ENCODE results near the gene IRF1.

The IRF1 gene

DNA sequence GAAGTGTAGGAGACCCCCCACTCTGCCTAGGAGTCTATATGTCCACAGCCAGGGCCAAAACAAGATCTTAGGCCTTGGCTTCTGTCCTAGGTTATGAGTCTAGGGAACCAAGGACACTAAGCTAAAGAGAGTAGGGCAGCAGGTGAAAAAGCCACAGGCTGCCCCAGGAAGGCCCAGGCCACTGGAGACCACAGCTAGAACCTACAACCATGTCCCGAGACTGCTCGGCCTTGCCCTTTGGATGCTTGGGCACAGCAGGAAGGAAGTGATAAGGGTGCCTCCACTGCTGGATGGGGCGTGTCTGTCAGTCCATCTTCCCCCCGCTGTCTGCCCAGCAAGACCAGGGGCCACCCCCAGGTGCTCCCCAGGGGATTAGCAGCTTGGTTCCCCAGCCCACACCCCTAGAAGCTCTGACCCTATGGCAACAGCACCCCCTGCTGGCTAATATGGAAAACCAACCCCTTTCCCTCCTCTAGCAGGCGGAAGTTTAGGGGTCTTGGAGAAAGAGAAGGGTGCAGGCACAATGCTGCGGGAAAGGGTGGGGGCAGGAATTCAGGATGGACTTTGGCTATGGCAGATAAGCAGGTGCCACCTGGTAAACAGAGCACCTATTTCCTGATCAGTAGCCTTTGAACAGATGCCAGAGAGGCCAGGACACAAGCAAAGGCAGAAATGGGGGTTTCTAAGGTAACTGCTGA, 10.5 kb upstream of the IRF1 start:
- peak in 1 of 2 donors; percentile 54 for DNase-seq (ENCODE audit: low read depth in 2 of 2)

DNA sequence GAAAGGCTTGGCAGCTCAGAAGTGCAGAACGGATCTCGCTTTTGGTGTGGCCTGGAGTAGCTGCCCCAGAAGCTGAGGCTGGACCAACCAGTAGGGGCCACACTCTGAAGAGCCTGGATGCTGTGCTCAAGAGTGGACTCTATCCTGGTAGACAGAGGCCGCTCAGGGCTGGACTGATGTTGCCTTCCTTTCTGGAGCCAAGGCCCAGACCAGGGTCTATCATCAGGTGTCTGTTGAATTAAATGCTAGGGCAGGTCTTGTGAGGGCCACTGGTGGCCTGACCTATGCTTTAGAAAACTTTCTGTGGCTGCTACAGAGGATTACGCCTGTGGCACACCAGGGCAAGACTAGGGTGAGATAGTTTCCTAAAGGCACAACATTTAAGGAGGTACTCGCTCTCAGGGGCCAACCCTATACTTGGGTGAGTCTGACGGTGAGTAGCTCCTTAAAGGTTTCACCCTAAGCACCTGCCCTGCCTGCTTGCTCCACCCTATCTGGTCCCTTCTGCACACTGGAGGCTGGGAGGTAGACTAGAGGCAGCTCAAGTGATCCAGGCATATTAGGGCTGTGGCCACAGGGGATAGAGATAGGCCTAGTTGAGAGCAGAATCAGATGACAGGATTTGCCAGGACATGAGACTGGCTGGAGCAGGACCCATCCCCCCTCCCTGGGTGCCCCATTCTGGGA, 9.8 kb upstream of the IRF1 start:
- DNase-seq (ENCODE audit: low read depth in 2 of 2): no peak

DNA sequence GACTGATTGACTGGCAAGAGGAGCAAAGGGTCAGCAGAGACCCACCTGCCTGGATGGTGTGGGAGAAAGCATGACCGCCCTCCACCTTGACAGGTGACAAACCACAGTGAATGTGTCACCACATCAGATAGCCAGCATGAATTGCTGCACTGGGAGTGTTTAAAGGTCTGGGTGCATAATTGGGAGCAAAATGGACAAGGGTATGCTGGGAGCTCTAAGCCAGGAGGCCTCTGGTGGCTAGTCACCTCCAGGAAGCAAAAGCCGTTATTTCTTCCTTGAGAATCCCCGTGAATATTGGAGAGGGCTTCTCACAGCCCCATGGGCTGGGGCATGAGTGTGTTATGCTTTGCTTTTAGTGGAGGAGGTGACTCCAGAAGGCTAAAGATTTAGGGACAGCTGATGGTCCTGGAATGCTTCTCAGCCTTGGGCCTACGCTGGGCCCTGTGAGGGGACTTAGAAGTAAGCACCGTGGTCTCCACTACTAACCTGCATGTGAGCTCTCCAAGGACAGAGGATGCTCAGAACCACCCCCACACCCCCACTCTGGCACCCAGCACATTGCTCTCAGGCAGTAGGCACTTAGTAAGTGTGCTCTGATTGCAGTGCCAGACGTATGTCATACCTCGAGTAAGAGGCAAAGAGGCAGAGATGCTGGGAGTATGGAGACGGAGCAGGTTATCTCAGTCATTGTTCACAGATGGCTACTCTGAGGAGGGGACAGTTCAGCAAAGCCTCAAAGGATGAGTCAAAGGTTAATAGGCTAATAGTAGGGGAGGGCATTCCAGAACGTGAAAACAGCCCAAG, 9.1 kb upstream of the IRF1 start:
- DNase-seq (ENCODE audit: low read depth in 2 of 2): no peak

DNA sequence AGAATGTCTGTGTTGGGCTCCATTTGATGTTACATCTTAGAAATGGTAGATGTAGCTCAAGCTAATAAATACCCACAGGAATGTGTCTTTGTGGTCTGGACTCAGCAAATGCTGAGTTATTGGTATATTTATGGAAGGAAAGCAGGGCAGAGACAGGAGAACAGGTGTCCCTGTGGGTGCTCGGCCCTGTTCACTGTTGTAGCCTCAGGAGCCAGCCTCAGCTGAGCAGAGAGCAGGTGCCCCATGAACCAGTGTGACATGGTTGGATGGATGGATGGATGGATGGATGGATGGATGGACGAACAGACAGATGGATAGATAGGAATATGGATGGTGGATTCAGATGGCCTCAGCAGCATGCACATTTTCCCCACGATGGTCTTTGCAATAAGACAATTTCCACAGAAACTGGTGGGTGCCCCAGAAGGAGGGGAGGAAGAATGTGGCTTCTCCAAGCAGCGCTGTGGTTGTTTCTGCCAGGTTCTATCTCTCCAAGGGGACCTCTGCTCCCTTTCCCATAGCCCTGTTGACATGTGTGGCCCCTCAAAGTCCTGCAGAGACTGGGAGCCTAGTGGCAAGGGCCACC, 8.2 kb upstream of the IRF1 start:
- DNase-seq (ENCODE audit: low read depth in 2 of 2): no peak

DNA sequence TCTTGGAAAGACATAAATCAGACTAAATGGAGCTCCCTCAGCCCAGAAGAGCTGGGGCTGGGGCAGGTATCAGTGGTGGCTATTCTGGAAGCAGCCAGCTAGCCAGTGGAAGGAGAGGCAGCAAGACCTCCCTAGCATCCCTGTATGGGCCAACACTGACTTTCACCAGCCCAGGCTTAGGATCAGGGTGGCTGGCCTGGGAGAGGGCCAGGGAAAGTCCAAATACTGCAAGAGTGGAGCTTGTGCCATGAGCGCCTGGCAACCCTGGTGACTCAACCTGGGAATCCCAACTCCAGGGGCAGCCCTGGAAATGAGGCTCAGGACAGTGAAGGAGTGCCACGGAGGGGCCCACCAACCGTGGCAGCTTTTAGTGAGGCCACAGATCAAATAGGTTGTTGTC, 7.6 kb upstream of the IRF1 start:
- DNase-seq (ENCODE audit: low read depth in 2 of 2): no peak

DNA sequence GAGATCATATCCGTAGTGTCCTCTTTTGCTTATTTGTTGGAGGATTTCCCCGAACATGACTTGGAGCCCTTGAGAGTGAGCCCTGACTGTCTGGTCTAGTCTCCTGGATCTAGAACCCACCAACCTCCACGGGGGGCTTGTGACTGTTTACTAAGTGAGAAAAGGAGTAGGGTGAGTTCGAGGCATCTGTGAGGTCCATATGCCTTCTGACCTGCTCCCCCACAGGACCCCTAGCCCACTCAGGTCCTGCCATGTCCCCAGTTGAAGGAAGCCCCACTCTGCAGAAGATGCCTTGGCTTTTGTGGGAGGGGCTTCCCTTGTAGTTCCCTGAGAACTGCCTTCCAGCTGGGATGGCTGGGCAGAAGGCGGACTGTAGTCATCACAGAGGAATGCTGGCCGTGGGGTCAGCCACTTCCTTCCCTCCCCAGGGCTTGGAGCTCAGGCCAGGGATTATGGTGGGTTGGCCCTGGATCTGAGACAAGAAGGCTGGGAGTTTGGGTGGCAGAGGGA, 7.0 kb upstream of the IRF1 start:
- DNase-seq (ENCODE audit: low read depth in 2 of 2): no peak

DNA sequence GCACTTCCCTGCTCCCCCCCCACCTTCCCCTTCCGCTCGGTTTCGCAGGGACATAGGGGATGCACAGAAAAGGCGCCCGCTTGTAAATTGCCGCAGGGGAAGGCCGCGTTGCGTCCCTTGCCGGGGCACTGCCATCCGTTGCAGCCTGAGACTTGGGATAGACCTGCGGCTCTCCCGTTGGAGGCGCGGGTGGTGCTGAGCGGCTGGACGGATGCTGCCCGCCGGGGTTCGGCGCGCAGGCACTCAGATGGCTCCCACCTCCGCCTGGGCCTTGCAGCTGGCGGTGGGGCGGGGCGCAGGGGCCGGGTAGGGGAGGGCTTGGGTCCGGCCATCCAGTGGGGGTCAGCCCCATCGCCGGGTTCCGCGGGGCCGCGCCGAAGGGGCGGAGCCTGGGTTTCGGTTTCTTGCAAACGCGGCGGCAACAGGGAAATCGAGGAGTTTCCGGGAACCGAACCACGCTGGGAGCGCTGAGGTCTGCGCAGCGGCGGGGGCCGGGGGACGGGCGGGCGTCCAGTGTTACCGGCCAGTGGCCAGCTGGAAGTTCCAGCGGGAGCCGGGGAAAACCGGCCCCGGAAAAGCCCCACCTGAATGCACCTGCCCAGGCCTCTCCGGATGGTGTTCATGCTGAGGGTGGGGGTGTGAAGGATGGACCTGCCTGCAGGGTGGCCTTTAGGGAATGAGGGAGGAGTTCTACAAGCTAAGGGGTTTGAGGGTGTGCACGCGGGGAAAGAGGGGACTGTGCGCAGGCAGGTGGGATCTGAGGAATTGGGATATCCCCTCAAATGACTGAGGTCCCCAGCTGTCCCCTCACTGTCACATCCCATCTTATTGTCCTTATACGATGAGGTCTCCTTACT, 6.3 kb upstream of the IRF1 start:
- DNase-seq (ENCODE audit: low read depth in 2 of 2): peak; percentile 56 to 60

DNA sequence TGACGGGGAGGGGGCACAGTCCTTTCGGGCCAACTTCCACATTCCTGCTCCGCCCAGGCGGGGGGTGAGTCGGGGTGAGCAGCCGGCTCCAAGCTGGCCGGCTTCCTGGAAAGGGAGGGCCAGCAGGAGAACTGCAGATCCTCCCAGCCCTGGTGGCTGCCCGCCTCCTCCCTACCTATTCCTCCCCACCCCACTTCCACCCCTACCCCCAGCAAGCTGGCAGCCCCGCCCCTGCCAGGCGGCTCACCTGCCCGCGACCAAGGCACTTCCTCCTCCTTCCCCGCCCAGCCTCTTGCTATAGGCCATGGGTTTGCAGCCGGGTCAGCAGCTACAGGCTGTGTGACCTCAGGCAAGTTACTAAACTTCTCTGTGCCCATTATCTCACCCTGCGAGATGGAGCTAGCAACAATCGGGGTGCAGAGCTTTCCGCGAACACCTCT, 5.6 kb upstream of the IRF1 start:
- peak; percentile 72 to 86 for DNase-seq (ENCODE audit: low read depth in 2 of 2)

DNA sequence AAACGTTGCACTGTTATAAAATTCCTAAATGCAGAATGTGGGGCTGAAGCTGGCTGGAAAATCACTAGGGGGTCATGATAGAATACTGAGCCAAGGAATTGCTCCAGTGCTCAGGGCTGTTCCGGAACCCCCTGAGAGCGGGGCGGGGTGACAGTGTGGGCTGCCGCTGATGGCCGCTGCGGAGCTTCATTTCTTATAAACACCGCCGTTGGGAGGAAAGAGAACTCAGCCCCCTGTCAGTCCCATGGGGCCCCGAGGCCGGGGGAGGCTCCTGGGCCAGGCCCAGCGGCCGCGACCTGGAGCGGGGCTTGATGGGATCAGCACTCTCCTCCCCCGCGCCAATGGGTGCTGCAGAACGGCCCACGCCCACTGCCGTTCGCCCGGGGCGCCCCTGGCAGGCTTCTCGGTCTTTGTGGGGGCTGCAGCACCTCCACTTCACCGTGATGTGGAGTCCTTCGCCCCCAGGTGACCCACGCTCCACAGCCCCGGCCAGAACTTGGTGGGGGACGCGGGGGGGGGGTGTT, 5.2 kb upstream of the IRF1 start:
- DNase-seq (ENCODE audit: low read depth in 2 of 2): peak; percentile 72 to 85

DNA sequence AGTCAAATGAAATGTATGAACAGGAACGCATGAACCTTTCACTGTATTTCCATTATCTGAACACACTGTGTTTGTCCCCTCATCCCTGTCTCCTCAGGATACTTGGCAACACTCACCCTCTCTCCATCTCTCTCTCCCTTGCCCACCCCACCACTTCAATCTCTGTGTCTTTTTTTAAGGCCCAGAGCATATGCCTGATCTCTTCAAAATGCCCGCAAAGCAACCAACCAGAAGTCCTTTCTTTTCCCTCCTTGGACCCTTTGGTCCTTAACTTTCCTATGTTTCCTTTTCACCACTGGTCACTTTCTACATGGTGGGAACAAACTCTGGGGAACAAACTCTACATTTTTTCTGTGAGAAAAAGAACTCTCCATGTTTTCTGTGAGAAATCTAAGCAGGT, 3.2 kb upstream of the IRF1 start:
- no peak for DNase-seq (ENCODE audit: low read depth in 2 of 2)

DNA sequence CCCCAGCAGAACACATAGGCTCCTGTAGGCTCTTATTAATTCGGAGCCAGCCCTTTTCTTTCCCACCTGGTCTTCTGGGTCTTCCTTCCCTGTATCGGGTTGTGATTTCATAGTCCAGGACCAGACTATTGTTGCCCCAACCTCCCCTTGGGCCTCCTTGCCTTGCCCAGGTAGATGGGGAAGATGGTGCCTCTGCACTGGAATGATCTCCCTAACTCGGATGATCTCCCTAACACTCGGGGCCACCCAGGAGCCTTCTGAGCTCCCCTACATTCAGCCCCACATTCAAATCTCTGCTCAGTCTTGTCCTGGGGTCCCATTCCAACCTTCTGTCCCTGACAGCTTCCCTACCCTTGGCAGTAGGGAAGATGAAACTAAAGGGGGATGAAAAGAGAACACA, 2.7 kb upstream of the IRF1 start:
- DNase-seq (ENCODE audit: low read depth in 2 of 2): no peak

DNA sequence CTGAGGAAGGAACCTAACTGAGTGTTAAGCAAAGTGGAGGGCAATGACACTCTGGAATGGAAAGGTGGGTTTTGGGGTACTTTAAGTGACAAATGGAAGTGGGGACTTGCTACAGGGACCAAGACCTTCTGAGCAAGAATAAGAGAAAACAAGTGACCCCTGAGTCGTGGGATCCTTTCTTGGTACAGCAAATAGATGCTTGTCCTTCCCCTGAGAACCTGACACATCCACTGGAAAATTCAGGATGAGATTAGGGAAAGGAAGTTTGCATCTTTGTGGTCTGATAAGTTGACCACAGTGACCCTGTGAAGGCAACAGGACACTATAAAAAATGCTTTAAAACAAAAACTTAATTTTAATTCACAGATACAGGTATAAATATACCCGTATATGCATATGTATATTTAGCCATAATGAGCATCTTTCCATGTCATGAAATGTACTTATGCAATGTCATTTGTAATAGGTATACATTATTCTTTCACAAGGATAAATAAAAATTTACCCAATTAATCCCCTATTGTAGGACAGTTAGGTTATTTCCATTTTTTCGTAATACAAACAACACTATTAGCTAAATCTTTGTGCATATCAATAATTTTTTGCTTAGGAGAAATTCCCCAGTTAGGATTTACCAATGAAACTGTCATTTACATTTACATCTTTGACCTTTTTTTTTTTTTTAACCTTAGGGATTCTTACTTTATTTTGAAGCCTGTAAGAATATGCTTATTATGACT, 2.0 kb upstream of the IRF1 start:
- no peak for DNase-seq (ENCODE audit: low read depth in 2 of 2)

DNA sequence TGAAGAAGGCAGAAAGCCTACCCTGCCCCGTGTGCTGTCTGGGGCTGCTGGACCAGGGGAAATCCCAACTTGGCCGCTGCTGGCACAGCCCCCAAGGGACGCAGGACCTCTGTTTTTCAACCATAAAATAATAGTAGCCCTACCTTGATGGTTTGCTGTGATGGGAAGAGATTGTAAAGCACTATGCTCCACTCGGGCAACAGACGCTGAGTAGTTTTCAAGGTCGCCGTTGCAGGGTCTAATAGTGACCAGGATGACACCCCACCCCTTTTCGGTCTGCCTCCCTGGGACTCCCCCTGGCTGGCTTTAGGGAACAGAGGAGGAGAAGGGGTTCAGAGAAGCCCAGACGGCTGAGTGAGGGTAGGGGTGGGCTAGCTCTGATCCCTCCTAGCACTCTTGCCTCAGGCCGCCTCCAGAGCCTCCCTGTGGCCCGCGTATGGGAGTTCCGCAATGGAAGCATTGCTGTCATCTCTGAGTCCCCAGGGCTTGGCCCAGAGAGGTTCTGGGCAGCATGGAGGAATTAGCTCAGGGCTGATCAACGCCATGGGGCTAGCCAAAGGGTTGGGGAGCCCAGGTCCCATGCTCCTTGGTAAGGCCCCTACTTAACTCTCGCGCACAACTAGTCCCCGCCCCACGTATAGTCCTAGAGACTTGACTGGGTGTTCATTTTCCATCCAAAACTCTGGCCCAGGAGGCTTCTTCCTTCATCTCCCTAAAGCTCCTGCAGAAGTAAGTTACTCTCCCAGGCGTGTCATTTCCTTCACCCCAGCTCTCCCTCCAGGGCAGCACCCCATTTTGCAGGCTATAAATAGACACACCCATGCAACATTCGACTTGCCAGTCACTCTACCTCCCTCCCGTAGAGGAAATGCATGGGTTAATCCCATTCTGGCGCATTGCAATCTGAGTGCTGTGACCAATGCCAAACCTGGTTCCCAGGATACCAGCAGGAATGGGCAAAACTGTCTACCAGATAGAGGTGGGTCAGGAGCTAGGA, 1.1 kb upstream of the IRF1 start:
- DNase-seq (ENCODE audit: low read depth in 2 of 2): no peak

DNA sequence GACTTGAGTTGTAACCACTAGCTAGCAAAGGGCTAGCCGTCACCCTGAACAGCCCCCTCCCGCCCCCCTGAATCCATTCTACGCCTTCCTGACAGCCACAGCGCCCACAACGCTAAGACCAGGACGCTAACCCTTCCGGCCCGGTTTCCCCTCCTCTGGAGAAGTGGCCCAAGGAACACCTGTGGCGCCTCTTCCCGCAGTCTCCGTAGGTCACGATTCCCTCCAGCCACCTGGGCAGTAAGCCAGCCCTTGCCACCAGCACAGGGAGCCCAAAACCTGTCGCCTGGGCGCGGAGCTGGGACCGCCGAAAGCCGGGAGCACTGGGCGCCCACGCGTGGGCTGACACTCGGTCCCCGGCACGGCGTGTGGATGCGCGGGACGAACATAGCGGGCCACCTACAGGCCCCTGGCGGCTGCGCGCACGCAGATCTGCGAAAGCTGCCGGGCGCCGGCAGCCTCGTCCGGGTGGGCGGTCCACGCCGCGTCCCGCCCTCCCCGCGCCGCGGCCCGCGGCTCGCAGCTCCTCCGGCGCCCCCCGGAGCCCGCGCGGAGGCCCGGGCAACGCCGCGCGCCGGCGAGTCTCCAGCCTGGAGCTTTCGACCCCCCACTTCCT, 596 bp downstream of the IRF1 start:
- no peak for DNase-seq (ENCODE audit: low read depth in 2 of 2)

DNA sequence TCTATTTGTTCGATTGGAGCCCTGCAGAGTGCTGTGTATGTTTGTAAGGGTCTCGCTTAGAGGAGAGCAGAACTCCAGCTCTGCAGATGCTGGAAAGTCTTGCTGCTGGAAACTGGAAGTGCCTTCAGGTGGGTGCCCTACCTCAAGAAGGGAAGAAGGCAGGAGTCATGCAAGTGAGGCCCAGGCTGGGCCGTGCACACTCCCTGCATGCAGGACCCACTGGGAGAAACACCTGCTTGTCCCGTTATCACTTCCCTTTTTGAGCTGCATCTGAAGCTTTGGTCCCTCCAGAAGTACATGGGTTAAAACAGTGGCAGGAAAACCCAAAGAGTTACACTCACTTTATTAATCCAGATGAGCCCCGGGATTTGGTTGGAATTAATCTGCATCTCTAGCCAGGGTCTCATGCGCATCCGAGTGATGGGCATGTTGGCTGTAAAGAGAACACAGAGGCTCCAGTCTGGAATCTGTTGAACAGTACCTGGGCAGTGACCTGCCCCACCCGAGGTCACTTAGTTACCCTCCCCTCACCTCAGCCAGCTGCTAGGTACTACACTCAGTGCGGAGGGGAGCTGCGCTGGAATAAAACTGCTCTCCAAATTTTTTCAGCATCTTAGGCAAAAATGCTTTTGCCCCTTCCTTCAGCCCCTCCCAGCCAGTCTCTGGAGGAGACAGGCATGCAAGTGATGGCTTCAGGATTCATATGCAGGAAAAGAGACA, 1.4 kb downstream of the IRF1 start:
- DNase-seq (ENCODE audit: low read depth in 2 of 2): no peak

DNA sequence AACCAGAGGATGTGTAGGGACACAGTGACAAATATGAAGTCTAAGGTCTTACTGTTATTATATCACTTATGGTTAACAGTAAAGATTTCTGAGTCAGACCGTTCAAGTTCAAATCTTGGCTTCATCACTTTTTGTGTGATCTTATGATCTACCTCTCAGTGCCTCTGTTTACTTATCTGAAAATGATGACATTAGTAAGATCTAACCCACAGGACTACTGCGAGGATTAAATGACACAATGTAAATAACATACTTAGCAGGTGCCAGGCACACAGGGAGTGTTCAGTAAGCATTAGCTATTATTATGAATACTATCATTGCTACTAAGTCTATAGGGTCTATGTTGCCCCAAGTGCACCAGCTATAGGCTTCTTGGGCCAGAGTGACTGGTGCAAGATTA, 2.0 kb downstream of the IRF1 start:
- no peak for DNase-seq (ENCODE audit: low read depth in 2 of 2)

DNA sequence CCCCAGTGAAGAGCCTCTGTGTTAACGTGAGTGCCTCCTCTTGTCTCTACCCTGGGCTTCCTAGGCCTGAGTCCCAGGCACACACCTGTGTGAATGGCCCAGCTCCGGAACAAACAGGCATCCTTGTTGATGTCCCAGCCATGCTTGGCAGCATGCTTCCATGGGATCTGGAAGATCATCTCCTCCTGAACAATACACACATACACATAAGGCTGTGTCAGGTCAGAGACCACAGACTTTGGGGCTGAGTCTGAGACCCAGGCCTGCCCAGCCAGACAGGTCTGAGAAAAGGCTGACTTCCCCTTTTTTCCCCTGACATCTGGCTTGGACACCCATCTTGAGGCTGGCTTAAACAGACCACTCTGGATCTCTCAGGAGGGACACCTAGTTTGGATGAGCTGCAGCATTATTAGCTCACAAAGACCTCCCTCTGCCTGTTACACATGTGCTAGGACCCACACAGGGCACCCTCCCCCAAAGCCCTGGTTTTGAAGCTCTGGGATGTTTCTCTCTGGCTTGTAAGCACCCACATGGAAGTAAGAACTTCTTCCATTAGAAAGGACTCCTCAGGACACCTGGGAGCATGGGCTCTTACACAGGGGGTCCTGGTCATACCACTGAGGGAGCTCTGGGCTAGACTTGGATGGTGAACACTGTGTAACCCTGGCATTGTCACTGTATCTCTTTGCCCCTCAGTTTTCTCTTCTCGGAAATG, 2.6 kb downstream of the IRF1 start:
- no peak for DNase-seq (ENCODE audit: low read depth in 2 of 2)

Measured in activated CD8-positive, alpha-beta memory T cell treated with anti-CD3 and anti-CD28 coated beads for 4 hours (primary cell).